GM19324 (cell line): ENCODE results near the gene SCAMP1.
"Not testable (repeated sequence)": the region's sequence is repeated elsewhere in the genome, so short reads cannot be mapped to it uniquely, and the experiment has no call there.

Source experiments
- ATAC-seq: cut with Tn5 transposase; IDR thresholded peaks from one replicate; pipeline ENCODE4 v1.9.1; 2021; ENCODE audit warnings: mild to moderate bottlenecking, moderate library complexity; ENCODE audit not compliant: unreplicated experiment, low FRiP score

Gene SCAMP1

GRCh38 chr5:78419396-78419795 is 59.0 kb downstream of the SCAMP1 start:
- no peak for ATAC-seq

GRCh38 chr5:78420548-78420947 is 60.1 kb downstream of the SCAMP1 start:
- no peak for ATAC-seq

- ATAC-seq, result no peak
These were observed 64.2 kb downstream of the SCAMP1 start for GRCh38 chr5:78424665-78425064.

GRCh38 chr5:78429332-78429980 is 69.0 kb downstream of the SCAMP1 start:
- ATAC-seq, result no peak

GRCh38 chr5:78430866-78431265 is 70.4 kb downstream of the SCAMP1 start:
- no peak for ATAC-seq

GRCh38 chr5:78433972-78434371 is 73.6 kb downstream of the SCAMP1 start:
- ATAC-seq, result no peak

- no peak for ATAC-seq
These were observed 87.5 kb downstream of the SCAMP1 start for GRCh38 chr5:78447775-78448424.

GRCh38 chr5:78449103-78449502 is 88.7 kb downstream of the SCAMP1 start:
- no peak for ATAC-seq

- not testable (repeated sequence) for ATAC-seq
These were observed 97.1 kb downstream of the SCAMP1 start for GRCh38 chr5:78457507-78457906.

GRCh38 chr5:78458843-78459242 is 98.4 kb downstream of the SCAMP1 start:
- no peak for ATAC-seq

GRCh38 chr5:78467140-78467539 is 106.7 kb downstream of the SCAMP1 start:
- ATAC-seq, result no peak

GRCh38 chr5:78467752-78468357 is 107.4 kb downstream of the SCAMP1 start:
- ATAC-seq, result no peak

- ATAC-seq, result no peak
These were observed 111.5 kb downstream of the SCAMP1 start for GRCh38 chr5:78471896-78472295.

GRCh38 chr5:78472469-78473106 is 112.2 kb downstream of the SCAMP1 start:
- ATAC-seq, result no peak

GRCh38 chr5:78473751-78474150 is 113.3 kb downstream of the SCAMP1 start:
- ATAC-seq, result no peak

GRCh38 chr5:78475370-78475769 is 115.0 kb downstream of the SCAMP1 start:
- no peak for ATAC-seq

- ATAC-seq, result no peak
These were observed 116.4 kb downstream of the SCAMP1 start for GRCh38 chr5:78476795-78477194.

GRCh38 chr5:78482948-78483347 is 122.5 kb downstream of the SCAMP1 start:
- no peak for ATAC-seq

GRCh38 chr5:78483809-78484521 is 123.5 kb downstream of the SCAMP1 start:
- no peak for ATAC-seq

- no peak for ATAC-seq
These were observed 125.8 kb downstream of the SCAMP1 start for GRCh38 chr5:78486218-78486617.

- no peak for ATAC-seq
These were observed 127.4 kb downstream of the SCAMP1 start for GRCh38 chr5:78487846-78488245.
